Neural progenitor cell (in vitro differentiated cells): ENCODE measurements around the gene SLC5A11. TPM values are rescaled to one million over a fixed set of nuclear protein-coding genes. Genes with fewer than 3 reads are reported as not detected.

Source experiments
- DNase-seq: peaks from one replicate; pipeline ENCODE4 v3.0.0-alpha.2; 2016; ENCODE audit warnings: low spot score
- H2AFZ ChIP-seq: fragments of 200-600 bp; sonication (generic); replicated peaks from 2 replicates; pipeline ENCODE4 v1.6.1; 2016; ENCODE audit warnings: antibody characterized with exemption
- H3F3A ChIP-seq: fragments of 200-600 bp; sonication (generic); 2 replicates; pipeline ENCODE4 v1.6.1; 2016; ENCODE audit warnings: antibody characterized with exemption, low read depth
- H3K27ac ChIP-seq: fragments of 200-600 bp; sonication (generic); 2 replicates; pipeline ENCODE4 v1.5.1; 2016; ENCODE audit warnings: mild to moderate bottlenecking
- H3K27me3 ChIP-seq: fragments of 200-600 bp; sonication (generic); 2 replicates; pipeline ENCODE4 v1.6.1; 2016; ENCODE audit warnings: mild to moderate bottlenecking, moderate library complexity
- H3K36me3 ChIP-seq: fragments of 200-600 bp; sonication (generic); 2 replicates; pipeline ENCODE4 v1.5.1; 2016
- H3K4me1 ChIP-seq: fragments of 200-600 bp; sonication (generic); 2 replicates; pipeline ENCODE4 v1.6.1; 2016; ENCODE audit warnings: mixed run types
- H3K4me2 ChIP-seq: fragments of 200-600 bp; sonication (generic); 2 replicates; pipeline ENCODE4 v1.6.1; 2016
- H3K4me3 ChIP-seq: fragments of 200-600 bp; sonication (generic); 2 replicates; pipeline ENCODE4 v1.5.1; 2016
- H3K79me2 ChIP-seq: fragments of 200-600 bp; sonication (generic); 2 replicates; pipeline ENCODE4 v1.6.1; 2016; ENCODE audit warnings: low read depth
- H3K9ac ChIP-seq: fragments of 200-600 bp; sonication (generic); 2 replicates; pipeline ENCODE4 v1.6.1; 2016
- H3K9me3 ChIP-seq: fragments of 200-600 bp; sonication (generic); 2 replicates; pipeline ENCODE4 v1.5.1; 2016; ENCODE audit warnings: low read depth
- H4K20me1 ChIP-seq: fragments of 200-600 bp; sonication (generic); 2 replicates; pipeline ENCODE4 v1.6.1; 2016; ENCODE audit warnings: low read depth
- H3K27ac Mint-ChIP-seq: 3 replicates; pipeline ENCODE4 v1.8.0; 2021; ENCODE audit warnings: mixed read lengths
- H3K27me3 Mint-ChIP-seq: 2 replicates; pipeline ENCODE4 v1.8.0; 2022; ENCODE audit warnings: low read depth, mild to moderate bottlenecking, inconsistent platforms, moderate library complexity, mixed read lengths; ENCODE audit not compliant: insufficient read depth
- H3K36me3 Mint-ChIP-seq: 3 replicates; pipeline ENCODE4 v1.8.0; 2021; ENCODE audit warnings: mixed read lengths
- H3K4me1 Mint-ChIP-seq: 3 replicates; pipeline ENCODE4 v1.8.0; 2021; ENCODE audit warnings: mixed read lengths
- H3K4me3 Mint-ChIP-seq: 3 replicates; pipeline ENCODE4 v1.8.0; 2021; ENCODE audit warnings: mild to moderate bottlenecking, moderate library complexity, mixed read lengths
- H3K9me3 Mint-ChIP-seq: 3 replicates; pipeline ENCODE4 v1.8.0; 2020; ENCODE audit warnings: mixed read lengths
- EZH2 ChIP-seq: fragments of 200-600 bp; sonication (generic); IDR thresholded peaks from 2 replicates; pipeline ENCODE4 v1.6.1; 2017; ENCODE audit warnings: antibody characterized with exemption, mild to moderate bottlenecking, moderate library complexity
- EZH2phosphoT487 ChIP-seq: fragments of 200-600 bp; sonication (generic); IDR thresholded peaks from 2 replicates; pipeline ENCODE4 v1.6.1; 2017; ENCODE audit warnings: antibody characterized with exemption
- total RNA-seq: library from RNA; depleted of rRNA; stranded (reverse); fragments of >200 nt; gene quantifications from 2 replicates; pipeline ENCODE4 v1.2.3, GENCODE V29; 2015; ENCODE audit warnings: low replicate concordance
- TF ChIP-seq, protein P1 (sequence below): fragments of 200-600 bp; sonication (generic); IDR thresholded peaks from 2 replicates; pipeline ENCODE4 v1.5.1; 2017; ENCODE audit warnings: antibody characterized with exemption, mild to moderate bottlenecking

The SLC5A11 gene
- total RNA-seq, 1 donor from 2014 or later: not detected

DNA sequence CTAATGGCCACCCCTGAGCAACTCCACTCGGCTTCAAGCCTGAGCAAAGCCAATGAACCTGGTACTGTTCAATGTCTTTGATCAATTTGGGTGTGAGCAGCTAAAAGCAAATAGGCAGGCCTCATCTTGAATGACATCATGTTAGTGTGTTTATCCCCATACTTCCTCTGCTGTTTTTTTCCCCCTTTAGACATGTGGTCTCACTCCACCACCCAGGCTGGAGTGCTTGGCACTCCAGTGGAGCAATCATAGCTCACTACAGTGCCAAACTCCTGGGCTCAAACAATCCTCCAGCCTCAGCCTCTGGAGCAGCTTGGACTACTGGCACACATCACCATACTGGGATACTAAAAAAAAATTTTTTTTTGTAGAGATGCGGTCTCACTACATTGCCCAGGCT, 94.0 kb downstream of the SLC5A11 start:
- H3K4me3 Mint-ChIP-seq: no peak overlapping the region
- no peaks in the 10 kb centered on the region for H3K27me3 ChIP-seq
- no peaks in the 10 kb centered on the region for H3K9me3 ChIP-seq
- no peaks in the 10 kb centered on the region for H3K36me3 ChIP-seq
- DNase-seq: no peak
- no peak overlapping the region for H3K27ac ChIP-seq
- TF ChIP-seq, protein P1, sequence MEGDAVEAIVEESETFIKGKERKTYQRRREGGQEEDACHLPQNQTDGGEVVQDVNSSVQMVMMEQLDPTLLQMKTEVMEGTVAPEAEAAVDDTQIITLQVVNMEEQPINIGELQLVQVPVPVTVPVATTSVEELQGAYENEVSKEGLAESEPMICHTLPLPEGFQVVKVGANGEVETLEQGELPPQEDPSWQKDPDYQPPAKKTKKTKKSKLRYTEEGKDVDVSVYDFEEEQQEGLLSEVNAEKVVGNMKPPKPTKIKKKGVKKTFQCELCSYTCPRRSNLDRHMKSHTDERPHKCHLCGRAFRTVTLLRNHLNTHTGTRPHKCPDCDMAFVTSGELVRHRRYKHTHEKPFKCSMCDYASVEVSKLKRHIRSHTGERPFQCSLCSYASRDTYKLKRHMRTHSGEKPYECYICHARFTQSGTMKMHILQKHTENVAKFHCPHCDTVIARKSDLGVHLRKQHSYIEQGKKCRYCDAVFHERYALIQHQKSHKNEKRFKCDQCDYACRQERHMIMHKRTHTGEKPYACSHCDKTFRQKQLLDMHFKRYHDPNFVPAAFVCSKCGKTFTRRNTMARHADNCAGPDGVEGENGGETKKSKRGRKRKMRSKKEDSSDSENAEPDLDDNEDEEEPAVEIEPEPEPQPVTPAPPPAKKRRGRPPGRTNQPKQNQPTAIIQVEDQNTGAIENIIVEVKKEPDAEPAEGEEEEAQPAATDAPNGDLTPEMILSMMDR: no peak
- no peak for TF ChIP-seq EZH2
- no peak for TF ChIP-seq EZH2phosphoT487
- H2AFZ ChIP-seq: no peak overlapping the region
- no peaks in the 10 kb centered on the region for H4K20me1 ChIP-seq
- no peak overlapping the region for H3K4me3 ChIP-seq
- H3K4me1 Mint-ChIP-seq: no peaks in the 10 kb centered on the region
- H3K4me2 ChIP-seq: no peak overlapping the region
- peaks cover 22% of the 10 kb centered on the region for H3K36me3 Mint-ChIP-seq
- H3K27me3 Mint-ChIP-seq: no peaks in the 10 kb centered on the region
- no peak overlapping the region for H3K27ac Mint-ChIP-seq
- H3K9me3 Mint-ChIP-seq: no peaks in the 10 kb centered on the region
- no peaks in the 10 kb centered on the region for H3K79me2 ChIP-seq
- no peaks in the 10 kb centered on the region for H3F3A ChIP-seq
- H3K4me1 ChIP-seq: no peaks in the 10 kb centered on the region
- H3K9ac ChIP-seq: no peak overlapping the region

DNA sequence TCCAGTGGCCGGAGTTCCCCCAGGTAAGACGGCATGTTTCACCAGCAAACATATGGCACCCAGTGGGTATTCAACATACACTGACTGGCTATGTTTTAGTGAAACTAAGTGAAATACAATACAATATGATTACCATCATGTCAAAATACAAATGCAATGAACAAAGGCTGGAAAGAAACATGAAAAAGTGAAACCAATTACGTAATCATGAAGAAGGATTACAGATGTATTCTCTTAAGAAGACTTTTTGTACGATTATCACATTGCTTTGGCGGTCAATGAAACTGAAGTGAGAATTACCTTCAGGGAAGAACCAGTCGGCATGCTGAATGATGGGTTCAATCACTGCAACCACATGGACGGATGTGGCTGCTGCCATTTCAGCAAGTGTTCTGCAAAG, 97.7 kb downstream of the SLC5A11 start:
- H3K27me3 ChIP-seq: no peaks in the 10 kb centered on the region
- peaks cover 28% of the 10 kb centered on the region for H3K36me3 Mint-ChIP-seq
- no peaks in the 10 kb centered on the region for H4K20me1 ChIP-seq
- no peak overlapping the region for H3K27ac ChIP-seq
- H3K4me2 ChIP-seq: no peak overlapping the region
- no peak for DNase-seq
- peak overlapping the region; percentile 20 for H3K27ac Mint-ChIP-seq
- H3K79me2 ChIP-seq: no peaks in the 10 kb centered on the region
- TF ChIP-seq, protein P1: no peak
- TF ChIP-seq EZH2phosphoT487: no peak
- no peak for TF ChIP-seq EZH2
- H3K4me1 ChIP-seq: no peaks in the 10 kb centered on the region
- H3F3A ChIP-seq: no peaks in the 10 kb centered on the region
- peaks cover 3% of the 10 kb centered on the region for H3K27me3 Mint-ChIP-seq
- H3K36me3 ChIP-seq: peaks cover 4% of the 10 kb centered on the region
- H3K9me3 Mint-ChIP-seq: no peaks in the 10 kb centered on the region
- H3K4me3 ChIP-seq: no peak overlapping the region
- no peaks in the 10 kb centered on the region for H3K9me3 ChIP-seq
- H3K4me3 Mint-ChIP-seq: no peak overlapping the region
- no peak overlapping the region for H3K9ac ChIP-seq
- H3K4me1 Mint-ChIP-seq: no peaks in the 10 kb centered on the region
- H2AFZ ChIP-seq: no peak overlapping the region

DNA sequence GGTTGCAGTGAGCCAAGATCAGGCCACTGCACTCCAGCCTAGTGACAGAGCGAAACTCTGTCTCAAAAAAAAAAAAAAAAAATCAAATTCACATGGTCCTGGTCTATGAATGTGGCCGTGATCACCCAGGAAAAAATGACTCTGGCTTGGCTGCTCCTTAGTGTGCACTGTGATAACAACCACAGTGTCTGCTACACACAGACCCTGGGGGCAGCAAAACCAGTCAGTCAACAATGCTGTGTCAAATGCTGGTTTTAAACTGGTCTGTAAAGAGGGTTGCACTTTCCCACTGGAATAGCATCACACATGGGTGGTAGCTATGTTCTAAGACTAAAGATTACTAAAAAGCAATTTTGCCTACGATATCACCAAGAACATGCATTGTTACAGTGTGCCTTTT, 98.4 kb downstream of the SLC5A11 start:
- Histone ChIP-seq H3K9ac (no peak overlapping the region), H4K20me1 (no peaks in the 10 kb centered on the region), H3K36me3 (peaks cover 4% of the 10 kb centered on the region), H3K4me3 (no peak overlapping the region), H3K4me1 (no peaks in the 10 kb centered on the region), H2AFZ (no peak overlapping the region), H3K27me3 (no peaks in the 10 kb centered on the region), H3K27ac (no peak overlapping the region), H3F3A (no peaks in the 10 kb centered on the region), H3K9me3 (no peaks in the 10 kb centered on the region), H3K79me2 (no peaks in the 10 kb centered on the region), H3K4me2 (no peak overlapping the region)
- Mint-ChIP-seq H3K36me3 (peaks cover 25% of the 10 kb centered on the region), H3K4me1 (no peaks in the 10 kb centered on the region), H3K4me3 (no peak overlapping the region), H3K27ac (no peak overlapping the region), H3K27me3 (peaks cover 3% of the 10 kb centered on the region), H3K9me3 (no peaks in the 10 kb centered on the region)
- DNase-seq: no peak
- TF ChIP-seq EZH2 (no peak), EZH2phosphoT487 (no peak)
- TF ChIP-seq, protein P1: no peak

DNA sequence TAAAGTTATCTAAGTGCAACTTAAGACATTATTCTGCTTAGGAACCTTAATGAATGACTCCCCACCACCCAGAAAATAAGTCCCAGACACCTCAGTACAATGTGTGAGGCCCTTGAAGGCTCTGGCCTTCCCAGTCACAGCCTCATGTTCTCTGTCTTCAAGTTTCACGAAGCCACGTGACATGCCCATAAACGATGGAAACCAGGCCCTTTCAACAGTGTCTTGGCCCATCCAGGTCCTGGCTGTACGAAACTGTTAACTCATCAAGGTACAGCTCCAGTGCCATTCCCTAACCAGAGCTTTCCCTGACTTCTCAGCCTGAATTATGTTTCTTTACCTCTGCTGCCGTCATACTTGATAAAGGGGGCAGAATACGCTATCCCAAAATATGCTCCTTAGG, 100.4 kb downstream of the SLC5A11 start:
- peaks cover 4% of the 10 kb centered on the region for H3K36me3 ChIP-seq
- H3F3A ChIP-seq: no peaks in the 10 kb centered on the region
- H3K4me1 Mint-ChIP-seq: no peaks in the 10 kb centered on the region
- no peaks in the 10 kb centered on the region for H3K9me3 ChIP-seq
- H4K20me1 ChIP-seq: no peaks in the 10 kb centered on the region
- no peaks in the 10 kb centered on the region for H3K4me1 ChIP-seq
- H3K36me3 Mint-ChIP-seq: peaks cover 27% of the 10 kb centered on the region
- H3K9me3 Mint-ChIP-seq: no peaks in the 10 kb centered on the region
- H3K79me2 ChIP-seq: no peaks in the 10 kb centered on the region
- H3K27ac Mint-ChIP-seq: no peak overlapping the region
- no peak overlapping the region for H3K4me2 ChIP-seq
- no peak overlapping the region for H2AFZ ChIP-seq
- H3K27me3 Mint-ChIP-seq: peaks cover 3% of the 10 kb centered on the region
- H3K4me3 ChIP-seq: no peak overlapping the region
- H3K27ac ChIP-seq: no peak overlapping the region
- H3K9ac ChIP-seq: no peak overlapping the region
- TF ChIP-seq, protein P1: no peak
- TF ChIP-seq EZH2: no peak
- TF ChIP-seq EZH2phosphoT487: no peak
- no peak overlapping the region for H3K4me3 Mint-ChIP-seq
- H3K27me3 ChIP-seq: no peaks in the 10 kb centered on the region
- no peak for DNase-seq
